CD14-positive monocyte (primary cell): ENCODE measurements around the gene MAFF. TPM values are rescaled to one million over a fixed set of nuclear protein-coding genes. Genes with fewer than 3 reads are reported as not detected.

Source experiments
- DNase-seq, 3 donors: peaks; one replicate each; pipeline ENCODE4 v3.0.0-alpha.2; 2011 to 2022
- H2AFZ ChIP-seq: 2 replicates; pipeline ENCODE4 v1.6.0; 2012; ENCODE audit warnings: mild to moderate bottlenecking, low read depth, low read length, inconsistent platforms; ENCODE audit not compliant: insufficient read depth, poor library complexity, severe bottlenecking
- H3K27ac ChIP-seq, 2 donors: 1 replicate in 1 of 2; 2 replicates in 1 of 2; pipeline ENCODE4 v1.5.1; 2012 to 2013; ENCODE audit warnings: low read length in 2 of 2, control low read depth in 1 of 2, inconsistent platforms in 1 of 2, low read depth in 1 of 2, mild to moderate bottlenecking in 1 of 2
- H3K27me3 ChIP-seq, 2 donors: one replicate each; pipeline versions ENCODE4 v1.6.0 to v1.6.1; 2011 to 2013; ENCODE audit warnings: low read length in 2 of 2; ENCODE audit not compliant: control insufficient read depth in 2 of 2, insufficient read depth in 2 of 2
- H3K36me3 ChIP-seq, 2 donors: replicated peaks in 1 of 2; 1 replicate in 1 of 2; 2 replicates in 1 of 2; pipeline versions ENCODE4 v1.5.1 to v1.6.1; 2012 to 2013; ENCODE audit warnings: low read length in 2 of 2, control low read depth in 1 of 2, inconsistent platforms in 1 of 2, mild to moderate bottlenecking in 1 of 2; ENCODE audit not compliant: insufficient read depth in 2 of 2, control insufficient read depth in 1 of 2
- H3K4me1 ChIP-seq, 2 donors: 1 replicate in 1 of 2; 2 replicates in 1 of 2; pipeline versions ENCODE4 v1.5.1 to v1.6.1; 2012 to 2013; ENCODE audit warnings: low read length in 2 of 2, control low read depth in 1 of 2, inconsistent platforms in 1 of 2, mild to moderate bottlenecking in 1 of 2, moderate library complexity in 1 of 2; ENCODE audit not compliant: insufficient read depth in 2 of 2, control insufficient read depth in 1 of 2
- H3K4me2 ChIP-seq: replicated peaks from 2 replicates; pipeline ENCODE3; 2012; ENCODE audit warnings: low read length, moderate library complexity, mild to moderate bottlenecking; ENCODE audit not compliant: poor library complexity, severe bottlenecking; ENCODE audit errors: extremely low read depth
- H3K4me3 ChIP-seq, 3 experiments: fragments of 200-600 bp in 1 of 3; sonication (generic) in 1 of 3; replicated peaks in 1 of 3; 1 replicate in 2 of 3; 2 replicates in 1 of 3; pipeline ENCODE4 v1.5.1; 2011 to 2013; ENCODE audit warnings: low read length in 3 of 3, mild to moderate bottlenecking in 3 of 3, control low read depth in 2 of 3, low read depth in 2 of 3, inconsistent platforms in 1 of 3, moderate library complexity in 1 of 3
- H3K79me2 ChIP-seq: 2 replicates; pipeline ENCODE4 v1.6.0; 2012; ENCODE audit warnings: mild to moderate bottlenecking, control low read depth, inconsistent platforms, low read length, moderate library complexity; ENCODE audit not compliant: insufficient read depth
- H3K9ac ChIP-seq: 2 replicates; pipeline ENCODE4 v1.6.0; 2017; ENCODE audit warnings: low read length, mild to moderate bottlenecking; ENCODE audit not compliant: insufficient read depth, poor library complexity, severe bottlenecking
- H3K9me3 ChIP-seq, 2 donors: replicated peaks in 1 of 2; 1 replicate in 1 of 2; 2 replicates in 1 of 2; pipeline versions ENCODE4 v1.5.1 to v1.6.1; 2012 to 2013; ENCODE audit warnings: low read length in 2 of 2, control low read depth in 1 of 2; ENCODE audit not compliant: control insufficient read depth in 1 of 2, insufficient read depth in 1 of 2
- H4K20me1 ChIP-seq: 2 replicates; pipeline ENCODE4 v1.6.0; 2012; ENCODE audit warnings: mild to moderate bottlenecking, low read length, control low read depth, moderate library complexity; ENCODE audit not compliant: insufficient read depth
- H3K27ac Mint-ChIP-seq, 7 donors: one replicate each; pipeline ENCODE4 v1.8.0; 2020; ENCODE audit warnings: mild to moderate bottlenecking in 7 of 7, mixed read lengths in 7 of 7, moderate library complexity in 6 of 7, inconsistent platforms in 2 of 7
- H3K27me3 Mint-ChIP-seq, 3 donors: one replicate each; pipeline ENCODE4 v1.8.0; 2021 to 2022; ENCODE audit warnings: low read depth in 3 of 3, mild to moderate bottlenecking in 3 of 3, mixed read lengths in 3 of 3, moderate library complexity in 3 of 3, inconsistent platforms in 1 of 3
- H3K36me3 Mint-ChIP-seq, 2 donors: one replicate each; pipeline ENCODE4 v1.8.0; 2020; ENCODE audit warnings: mixed read lengths in 2 of 2, inconsistent platforms in 1 of 2, mild to moderate bottlenecking in 1 of 2
- H3K4me1 Mint-ChIP-seq: one replicate; pipeline ENCODE4 v1.8.0; 2020; ENCODE audit warnings: mild to moderate bottlenecking, mixed read lengths
- H3K4me3 Mint-ChIP-seq, 2 donors: one replicate each; pipeline ENCODE4 v1.8.0; 2020; ENCODE audit warnings: mild to moderate bottlenecking in 2 of 2, mixed read lengths in 2 of 2, moderate library complexity in 1 of 2
- H3K9me3 Mint-ChIP-seq, 7 donors: one replicate each; pipeline ENCODE4 v1.8.0; 2020 to 2022; ENCODE audit warnings: mixed read lengths in 7 of 7, mild to moderate bottlenecking in 6 of 7, moderate library complexity in 6 of 7, inconsistent platforms in 2 of 7
- CTCF ChIP-seq: fragments of 200-600 bp; IDR thresholded peaks from one replicate; pipeline ENCODE4 v1.8.0; 2022; ENCODE audit warnings: antibody characterized with exemption, mild to moderate bottlenecking
- WGBS: methylation state at CpG from one replicate; pipeline ENCODE4 v1.1.5; 2013; ENCODE audit warnings: missing lambda C conversion rate; ENCODE audit not compliant: insufficient coverage; 5-methylcytosine and 5-hydroxymethylcytosine counted together
- intact Hi-C, 2 donors: fragments of 100-400 bp; cut with micrococcal nuclease; formaldehyde crosslinking; loops; one replicate each; pipeline versions ENCODE4 v1.15.0 to v1.15.1; 2023
- polyA plus RNA-seq, 3 donors: library from polyadenylated mRNA; depleted of rRNA in 1 of 3; unstranded in 2 of 3; stranded (reverse) in 1 of 3; fragments of 300-500 nt in 2 of 3; fragments of >200 nt in 1 of 3; fragmentation: Illumina TruSeq in 2 of 3; gene quantifications; 1 replicate in 2 of 3; 2 replicates in 1 of 3; pipeline ENCODE4 v1.2.3, GENCODE V29; 2012 to 2021

MAFF gene
- polyA plus RNA-seq, 3 donors, result 1.5 to 67.3 (median 2.0) TPM

GRCh38 chr22:38228326-38228872 lies 26.6 kb downstream of the MAFF start:
- no peaks in the 10 kb centered on the region for H3K27me3 ChIP-seq
- H3K9ac ChIP-seq, result no peak overlapping the region
- H3K4me1 ChIP-seq, result peaks cover 11 to 29% of the 10 kb centered on the region in 2 donors
- Mint-ChIP-seq H3K4me3 (no peak overlapping the region), H3K36me3 (peaks cover 46 to 87% of the 10 kb centered on the region in 2 donors), H3K9me3 (no peaks in the 10 kb centered on the region), H3K27ac (peak overlapping the region in 4 of 7 donors; percentile 20 to 84 (median 65)), H3K4me1 (peaks cover 21% of the 10 kb centered on the region), H3K27me3 (peaks cover 0 to 2% (median 0%) of the 10 kb centered on the region in 3 donors)
- no peaks in the 10 kb centered on the region for H3K79me2 ChIP-seq
- H2AFZ ChIP-seq, result no peak overlapping the region
- no peak for DNase-seq
- peak overlapping the region in 1 of 2 donors; percentile 71 for H3K27ac ChIP-seq
- no peaks in the 10 kb centered on the region for H4K20me1 ChIP-seq
- H3K36me3 ChIP-seq, result peaks cover 24 to 52% of the 10 kb centered on the region in 2 donors
- intact Hi-C loops, result loop anchor here (2.0 to 5.0 kb wide), 2 partner anchors 111 to 114 kb away; no protein-coding TSS in a partner anchor
- no peak overlapping the region for H3K4me2 ChIP-seq
- TF ChIP-seq CTCF, result no peak
- no peak overlapping the region for H3K4me3 ChIP-seq
- H3K9me3 ChIP-seq, result no peaks in the 10 kb centered on the region
- WGBS, result 100% methylated on average over 1 of the region's 3 CpGs

GRCh38 chr22:38228873-38229740 lies 27.3 kb downstream of the MAFF start:
- Mint-ChIP-seq H3K36me3 (peaks cover 48 to 87% of the 10 kb centered on the region in 2 donors), H3K4me3 (no peak overlapping the region)

More at GRCh38 chr22:38228873-38229740, 27.3 kb downstream of the MAFF start:
- 87% methylated on average over 9 of the region's 14 CpGs for whole genome bisulfite sequencing
- TF ChIP-seq CTCF, result no peak
- peaks cover 11 to 29% of the 10 kb centered on the region in 2 donors for H3K4me1 ChIP-seq
- no peaks in the 10 kb centered on the region for H3K27me3 ChIP-seq
- H3K36me3 ChIP-seq, result peaks cover 25 to 59% of the 10 kb centered on the region in 2 donors
- H3K27ac Mint-ChIP-seq, result peak overlapping the region in 5 of 7 donors; percentile 33 to 84 (median 61)
- peak in 2 of 3 donors; percentile 44 to 45 for DNase-seq
- H3K9me3 ChIP-seq, result no peaks in the 10 kb centered on the region
- peak overlapping the region in 1 of 2 donors; percentile 71 for H3K27ac ChIP-seq
- H3K9ac ChIP-seq, result no peak overlapping the region
- H4K20me1 ChIP-seq, result no peaks in the 10 kb centered on the region
- H3K4me3 ChIP-seq, result no peak overlapping the region
- H3K4me2 ChIP-seq, result no peak overlapping the region
- H2AFZ ChIP-seq, result no peak overlapping the region
- H3K79me2 ChIP-seq, result no peaks in the 10 kb centered on the region
- peaks cover 21% of the 10 kb centered on the region for H3K4me1 Mint-ChIP-seq
- intact Hi-C loops, result loop anchor here (2.0 to 5.0 kb wide), 2 partner anchors 112 to 114 kb away; no protein-coding TSS in a partner anchor
- H3K9me3 Mint-ChIP-seq, result no peaks in the 10 kb centered on the region
- H3K27me3 Mint-ChIP-seq, result peaks cover 0 to 2% (median 0%) of the 10 kb centered on the region in 3 donors
